ENCODE results near the gene ZNF684.
"Not testable (repeated sequence)": the region's sequence is repeated elsewhere in the genome, so short reads cannot be mapped to it uniquely, and the experiment has no call there.

Gene ZNF684

GRCh38 chr1:40531381-40532061, at the start of gene ZNF684:
ZNF684 (plus strand) TSS chr1:40531637; CDS start chr1:40533167, 1,530 bp downstream.
- peak; percentile 55 to 86 for DNase-seq (ENCODE audit: low read depth in 1 of 2, low spot score in 1 of 2)

DNA sequence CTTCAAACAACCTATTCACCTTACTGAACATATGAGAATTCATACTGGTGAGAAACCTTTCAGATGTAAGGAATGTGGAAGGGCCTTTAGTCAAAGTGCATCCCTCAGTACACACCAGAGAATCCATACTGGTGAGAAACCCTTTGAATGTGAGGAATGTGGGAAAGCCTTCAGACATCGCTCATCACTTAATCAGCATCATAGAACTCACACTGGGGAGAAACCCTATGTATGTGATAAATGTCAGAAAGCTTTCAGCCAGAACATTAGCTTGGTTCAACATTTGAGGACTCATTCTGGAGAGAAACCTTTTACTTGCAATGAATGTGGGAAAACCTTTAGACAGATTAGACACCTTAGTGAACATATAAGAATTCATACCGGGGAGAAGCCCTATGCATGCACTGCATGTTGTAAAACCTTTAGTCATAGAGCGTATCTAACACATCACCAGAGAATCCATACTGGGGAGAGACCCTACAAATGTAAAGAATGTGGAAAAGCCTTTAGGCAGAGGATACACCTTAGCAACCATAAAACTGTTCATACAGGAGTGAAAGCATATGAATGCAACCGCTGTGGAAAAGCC, 36.0 kb upstream of the ZNF684 start:
- DNase-seq (ENCODE audit: low read depth in 1 of 2, low spot score in 1 of 2): no peak

- DNase-seq (ENCODE audit: low read depth in 1 of 2, low spot score in 1 of 2): not testable (repeated sequence)
Measured at GRCh38 chr1:40502651-40503050, 28.8 kb upstream of the ZNF684 start.

- no peak for DNase-seq (ENCODE audit: low read depth in 1 of 2, low spot score in 1 of 2)
Measured at GRCh38 chr1:40507973-40508372, 23.5 kb upstream of the ZNF684 start.

- DNase-seq (ENCODE audit: low read depth in 1 of 2, low spot score in 1 of 2): peak; percentile 81 to 83
Measured at GRCh38 chr1:40508375-40509341, 22.8 kb upstream of the ZNF684 start, which contains the start of gene EXO5. EXO5 (plus strand) TSS chr1:40508767; CDS start chr1:40514545, 5,778 bp downstream.

GRCh38 chr1:40519517-40519916, 11.9 kb upstream of the ZNF684 start:
- no peak for DNase-seq (ENCODE audit: low read depth in 1 of 2, low spot score in 1 of 2)

- DNase-seq (ENCODE audit: low read depth in 1 of 2, low spot score in 1 of 2): no peak
Measured at GRCh38 chr1:40530735-40531380, 579 bp upstream of the ZNF684 start.

- DNase-seq (ENCODE audit: low read depth in 1 of 2, low spot score in 1 of 2): no peak
Measured at GRCh38 chr1:40532062-40532389, 589 bp downstream of the ZNF684 start.

DNA sequence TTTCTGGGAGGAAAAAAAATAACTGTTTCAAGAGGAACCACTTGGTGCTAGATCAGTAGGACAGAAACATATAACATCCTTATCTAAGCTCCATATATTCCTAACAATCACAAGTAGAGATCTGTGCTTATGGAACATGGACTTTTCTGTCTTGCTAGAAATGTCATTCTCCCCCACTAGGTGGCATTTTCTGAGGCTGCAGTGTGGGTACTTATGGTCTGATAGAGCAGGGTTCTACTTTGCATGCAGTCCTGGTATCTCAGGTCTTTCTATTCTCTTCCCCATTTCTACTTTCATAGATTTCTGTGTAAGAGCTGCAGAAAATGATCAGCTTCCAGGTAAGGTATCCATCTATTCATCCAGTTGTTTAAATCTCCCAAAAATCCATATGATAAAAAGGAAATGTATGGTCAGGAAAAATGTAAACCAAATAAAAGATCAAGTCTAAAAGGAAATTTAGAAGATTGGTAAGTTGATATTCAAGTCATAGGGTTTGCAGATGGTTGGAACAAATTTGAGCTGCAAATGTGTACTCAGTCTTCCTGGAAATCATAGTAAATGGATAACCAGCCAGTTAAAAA, 1.5 kb downstream of the ZNF684 start:
- DNase-seq (ENCODE audit: low read depth in 1 of 2, low spot score in 1 of 2): peak in 1 of 2 donors; percentile 20

GRCh38 chr1:40534589-40534988, 3.2 kb downstream of the ZNF684 start:
- DNase-seq (ENCODE audit: low read depth in 1 of 2, low spot score in 1 of 2): no peak

DNA sequence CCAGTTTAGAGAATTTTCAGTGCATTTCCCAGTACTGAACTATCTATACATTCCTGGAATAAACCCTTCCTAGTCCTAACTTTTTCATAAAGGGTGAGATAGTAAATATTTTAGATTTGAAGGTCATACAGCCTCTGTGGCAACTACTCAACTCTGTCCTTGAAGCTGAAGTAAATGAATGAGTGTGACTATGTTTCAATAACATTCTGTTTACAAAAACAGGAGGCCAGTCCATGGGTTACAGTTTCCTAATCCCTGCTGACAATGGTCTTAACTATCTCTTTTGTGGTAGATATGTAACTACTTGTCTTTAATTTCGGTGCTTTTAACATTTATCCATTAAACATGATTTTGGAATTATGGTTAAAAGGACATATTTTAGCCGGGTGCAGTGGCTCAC, 4.3 kb downstream of the ZNF684 start:
- DNase-seq (ENCODE audit: low read depth in 1 of 2, low spot score in 1 of 2): no peak

DNA sequence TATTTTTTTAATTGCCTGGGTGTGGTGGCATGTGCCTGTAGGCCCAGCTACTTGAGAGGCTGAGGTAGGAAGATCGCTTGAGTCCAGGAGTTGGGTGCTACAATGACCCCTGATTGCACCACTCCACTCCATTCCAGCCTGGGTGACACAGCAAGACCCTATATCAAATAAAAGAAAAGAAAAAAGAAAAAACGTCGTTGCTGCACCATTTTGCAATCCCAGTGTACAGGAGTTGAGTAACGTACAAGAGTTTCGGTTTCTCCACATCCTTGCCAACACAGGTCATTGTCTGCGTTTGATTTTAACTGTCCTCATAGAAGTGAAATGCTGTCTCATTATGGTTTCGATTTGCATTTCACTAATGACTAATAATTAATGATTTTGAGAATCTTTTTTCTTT, 7.9 kb downstream of the ZNF684 start:
- DNase-seq (ENCODE audit: low read depth in 1 of 2, low spot score in 1 of 2): no peak

- no peak for DNase-seq (ENCODE audit: low read depth in 1 of 2, low spot score in 1 of 2)
Measured at GRCh38 chr1:40546957-40547356, 15.5 kb downstream of the ZNF684 start.

GRCh38 chr1:40553017-40553416, 21.6 kb downstream of the ZNF684 start:
- no peak for DNase-seq (ENCODE audit: low read depth in 1 of 2, low spot score in 1 of 2)

- DNase-seq (ENCODE audit: low read depth in 1 of 2, low spot score in 1 of 2): not testable (repeated sequence)
Measured at GRCh38 chr1:40554807-40555206, 23.4 kb downstream of the ZNF684 start.

- no peak for DNase-seq (ENCODE audit: low read depth in 1 of 2, low spot score in 1 of 2)
Measured at GRCh38 chr1:40556121-40556520, 24.7 kb downstream of the ZNF684 start.

GRCh38 chr1:40558241-40558640, 26.8 kb downstream of the ZNF684 start:
- not testable (repeated sequence) for DNase-seq (ENCODE audit: low read depth in 1 of 2, low spot score in 1 of 2)

DNA sequence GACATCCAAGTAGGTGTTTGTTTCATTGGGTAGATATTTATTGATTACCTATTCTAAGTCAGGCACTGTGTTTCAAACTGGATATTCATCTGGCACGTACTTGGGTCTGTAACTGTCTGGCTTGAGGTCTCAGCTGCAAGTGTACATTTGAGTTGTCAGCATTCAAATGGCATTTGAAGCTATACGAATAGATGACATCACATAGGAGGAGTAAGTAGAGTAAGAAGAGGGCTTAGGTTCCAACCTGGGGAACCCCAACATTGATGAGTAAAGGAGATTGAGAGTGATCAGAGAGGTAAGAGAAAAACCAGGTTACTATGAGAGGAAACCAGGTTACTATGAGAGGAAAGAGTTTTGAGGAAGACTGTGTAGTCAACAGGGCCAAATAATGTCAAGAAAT, 30.7 kb downstream of the ZNF684 start:
- no peak for DNase-seq (ENCODE audit: low read depth in 1 of 2, low spot score in 1 of 2)

DNA sequence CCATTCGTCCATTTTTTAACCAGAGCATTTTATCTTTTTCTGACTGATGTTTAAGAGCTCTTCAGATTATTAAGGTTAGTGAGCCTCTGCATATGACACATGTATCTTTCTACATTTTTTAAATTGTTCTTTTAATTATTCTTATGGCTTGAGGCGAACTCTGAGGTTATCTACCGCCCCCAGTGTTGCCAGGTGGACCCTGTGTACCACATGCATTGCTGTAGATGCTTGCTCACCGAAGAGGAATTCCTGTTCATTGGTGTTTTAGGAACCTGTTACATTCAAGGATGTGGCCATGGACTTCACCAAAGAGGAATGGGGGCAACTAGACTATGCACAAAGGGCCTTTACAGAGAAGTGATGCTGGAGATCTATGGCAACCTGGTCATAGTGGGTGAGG, 31.8 kb downstream of the ZNF684 start:
- no peak for DNase-seq (ENCODE audit: low read depth in 1 of 2, low spot score in 1 of 2)

GRCh38 chr1:40564506-40564905, 33.1 kb downstream of the ZNF684 start:
- no peak for DNase-seq (ENCODE audit: low read depth in 1 of 2, low spot score in 1 of 2)

GRCh38 chr1:40564913-40565312, 33.5 kb downstream of the ZNF684 start:
- no peak for DNase-seq (ENCODE audit: low read depth in 1 of 2, low spot score in 1 of 2)
